D721Med (cell line): Measurements from ENCODE around the gene KRT74.

ENCODE experiments used
- DNase-seq: peaks from one replicate; pipeline ENCODE4 v3.0.0; 2011; ENCODE audit warnings: low spot score; ENCODE audit not compliant: insufficient read length
- FAIRE-seq: peaks from 2 replicates; lab custom pipeline; 2011; peaks lifted over from hg19 to GRCh38; lab: Jason Lieb, UNC
- TF ChIP-seq, protein P1 (sequence below): IDR thresholded peaks from 2 replicates; pipeline ENCODE4 v1.5.1; 2012; ENCODE audit warnings: mild to moderate bottlenecking, control low read depth; ENCODE audit not compliant: insufficient read depth; ENCODE audit errors: missing control alignments

KRT74 gene

GRCh38 chr12:52575256-52575655 lies 1.6 kb upstream of the KRT74 start:
- TF ChIP-seq, protein P1, sequence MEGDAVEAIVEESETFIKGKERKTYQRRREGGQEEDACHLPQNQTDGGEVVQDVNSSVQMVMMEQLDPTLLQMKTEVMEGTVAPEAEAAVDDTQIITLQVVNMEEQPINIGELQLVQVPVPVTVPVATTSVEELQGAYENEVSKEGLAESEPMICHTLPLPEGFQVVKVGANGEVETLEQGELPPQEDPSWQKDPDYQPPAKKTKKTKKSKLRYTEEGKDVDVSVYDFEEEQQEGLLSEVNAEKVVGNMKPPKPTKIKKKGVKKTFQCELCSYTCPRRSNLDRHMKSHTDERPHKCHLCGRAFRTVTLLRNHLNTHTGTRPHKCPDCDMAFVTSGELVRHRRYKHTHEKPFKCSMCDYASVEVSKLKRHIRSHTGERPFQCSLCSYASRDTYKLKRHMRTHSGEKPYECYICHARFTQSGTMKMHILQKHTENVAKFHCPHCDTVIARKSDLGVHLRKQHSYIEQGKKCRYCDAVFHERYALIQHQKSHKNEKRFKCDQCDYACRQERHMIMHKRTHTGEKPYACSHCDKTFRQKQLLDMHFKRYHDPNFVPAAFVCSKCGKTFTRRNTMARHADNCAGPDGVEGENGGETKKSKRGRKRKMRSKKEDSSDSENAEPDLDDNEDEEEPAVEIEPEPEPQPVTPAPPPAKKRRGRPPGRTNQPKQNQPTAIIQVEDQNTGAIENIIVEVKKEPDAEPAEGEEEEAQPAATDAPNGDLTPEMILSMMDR, result no peak
- FAIRE-seq (no peak), DNase-seq (no peak)

DNA sequence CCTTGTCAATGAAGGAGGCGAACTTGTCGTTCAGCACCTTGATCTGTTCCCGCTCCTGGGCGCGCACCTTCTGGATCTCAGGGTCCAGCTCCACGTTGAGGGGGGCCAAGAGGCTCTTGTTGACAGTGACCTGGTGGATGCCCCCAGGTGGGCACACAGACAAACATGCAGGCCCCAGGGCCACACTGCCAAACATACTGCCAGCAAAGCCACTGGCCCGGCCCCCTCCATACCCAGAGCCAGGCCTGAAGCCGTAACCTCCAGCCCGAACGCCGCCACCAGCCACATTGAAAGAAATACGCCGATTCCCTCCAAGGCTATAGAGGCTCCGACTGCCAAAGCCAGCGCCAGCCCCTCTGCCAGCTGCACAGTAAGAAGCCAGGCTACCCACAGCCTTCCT lies 337 bp downstream of the KRT74 start:
- FAIRE-seq (no peak), DNase-seq (no peak)
- TF ChIP-seq, protein P1, result no peak

DNA sequence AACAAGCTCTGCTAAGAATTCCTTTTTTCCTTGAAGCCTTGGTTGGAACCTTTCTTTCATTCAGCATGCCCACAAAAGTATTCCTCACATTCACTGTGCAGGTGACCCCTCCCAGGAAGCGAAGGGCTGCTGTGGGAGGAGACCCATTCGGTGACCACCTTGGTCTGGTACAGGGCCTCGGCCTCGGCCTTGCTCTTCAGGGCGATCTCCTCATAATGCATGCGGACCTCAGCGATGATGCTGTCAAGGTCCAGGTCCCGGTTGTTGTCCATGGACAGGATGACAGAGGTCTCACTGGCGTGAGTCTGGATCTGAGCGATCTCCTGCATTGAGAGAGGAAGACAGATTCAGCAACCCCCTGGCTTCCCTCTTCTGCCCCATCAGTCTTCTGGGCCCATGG lies 3.1 kb downstream of the KRT74 start:
- DNase-seq (no peak), FAIRE-seq (no peak)
- TF ChIP-seq, protein P1, result no peak

- FAIRE-seq (no peak), DNase-seq (no peak)
- TF ChIP-seq, protein P1, result no peak
These were observed 5.5 kb downstream of the KRT74 start for GRCh38 chr12:52568111-52568510.

- FAIRE-seq, result no peak
- TF ChIP-seq, protein P1, result no peak
These were observed 6.8 kb downstream of the KRT74 start for GRCh38 chr12:52566847-52567291.

DNA sequence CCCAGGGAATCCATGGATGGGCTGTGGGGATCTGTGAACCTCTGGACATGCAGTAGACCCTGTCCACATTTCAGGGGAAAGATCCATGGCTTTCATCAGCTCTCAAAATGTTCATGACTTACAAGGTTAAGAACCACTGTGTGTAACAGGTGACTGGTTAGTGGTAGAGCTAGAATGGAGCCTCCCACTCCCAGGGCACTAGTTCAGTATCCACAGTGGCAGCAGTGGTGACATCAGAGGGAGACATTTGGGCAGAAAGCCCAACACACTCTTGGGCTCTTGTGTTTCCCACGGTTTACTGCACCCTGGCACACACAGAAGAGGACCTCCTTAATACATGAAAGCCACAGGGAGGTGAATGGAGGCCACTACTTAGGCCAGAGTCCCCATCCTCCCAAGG lies 9.1 kb downstream of the KRT74 start:
- DNase-seq (no peak), FAIRE-seq (no peak)
- TF ChIP-seq, protein P1, result no peak

More at GRCh38 chr12:52566847-52567291, 6.8 kb downstream of the KRT74 start:
- DNase-seq, result no peak

GRCh38 chr12:52561880-52562449 lies 11.7 kb downstream of the KRT74 start:
- TF ChIP-seq, protein P1, result no peak
- DNase-seq (no peak), FAIRE-seq (no peak)
